NCI-H128 (cell line): ENCODE data around the gene TTC39C.

Source experiments
- DNase-seq: peaks from one replicate; lab custom pipeline; 2025; ENCODE audit not compliant: unreplicated experiment; lab: John Stamatoyannopoulos, UW

TTC39C gene

DNA sequence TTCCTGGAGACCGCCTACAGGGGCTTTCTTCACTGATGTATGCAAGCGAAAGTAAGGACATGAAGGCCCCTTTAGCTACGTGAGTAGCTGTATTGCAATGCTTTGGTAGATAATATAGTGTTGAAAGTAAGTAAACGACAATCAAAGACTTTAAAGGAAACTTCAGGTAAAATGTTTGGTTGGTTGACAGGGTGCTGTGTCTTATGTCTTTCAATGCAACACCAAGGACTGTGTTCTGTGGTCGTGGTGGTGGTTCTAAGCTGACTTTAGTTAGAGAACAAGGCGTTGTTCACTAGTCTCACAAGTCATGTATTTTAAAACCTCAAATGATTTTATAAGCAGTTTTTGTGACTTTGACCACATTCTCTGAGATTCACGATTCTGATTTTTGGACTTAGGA lies 66.3 kb downstream of the TTC39C start:
- DNase-seq = no peak

DNA sequence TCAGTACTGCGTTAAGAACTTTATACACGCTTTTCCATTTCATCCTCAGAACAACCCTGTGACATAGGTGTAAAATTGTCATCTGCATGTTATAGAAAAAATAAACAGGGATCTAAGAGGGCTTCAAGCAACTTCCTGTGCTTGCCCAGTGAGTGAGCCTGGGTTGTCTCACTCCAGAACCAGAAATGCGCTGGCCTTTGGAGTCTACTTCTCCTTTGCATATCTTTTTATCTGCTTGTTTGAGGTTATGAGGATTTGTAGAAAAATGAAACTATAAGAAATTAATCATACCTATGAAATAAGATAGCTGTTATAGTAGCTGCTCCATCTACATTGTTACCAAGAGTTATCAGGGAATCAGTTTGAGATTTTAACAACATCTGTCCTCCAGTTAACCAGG lies 69.0 kb downstream of the TTC39C start:
- no peak for DNase-seq

DNA sequence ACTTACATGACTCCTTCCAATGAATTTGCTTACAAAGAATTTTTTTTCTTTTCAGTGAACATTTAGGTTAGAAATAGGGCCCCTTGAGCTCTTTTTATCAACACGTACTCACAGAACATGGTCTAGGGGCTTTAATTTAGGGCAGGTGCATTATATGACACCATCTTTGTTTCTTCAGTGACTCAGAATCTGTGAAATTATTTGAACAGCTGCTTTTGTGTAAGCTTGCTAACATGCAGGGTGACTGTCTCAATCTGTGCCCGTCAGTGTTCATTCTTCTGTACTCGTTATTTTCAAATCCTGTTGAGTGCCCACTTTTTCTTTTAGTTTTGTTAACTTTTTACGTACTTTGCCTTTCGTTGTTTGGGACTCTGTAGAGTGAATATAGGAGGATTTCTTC lies 71.5 kb downstream of the TTC39C start:
- DNase-seq = no peak

GRCh38 chr18:24089076-24089475 lies 74.5 kb downstream of the TTC39C start:
- DNase-seq = no peak

- DNase-seq = no peak
Observed at GRCh38 chr18:24089515-24090337, 75.2 kb downstream of the TTC39C start.

DNA sequence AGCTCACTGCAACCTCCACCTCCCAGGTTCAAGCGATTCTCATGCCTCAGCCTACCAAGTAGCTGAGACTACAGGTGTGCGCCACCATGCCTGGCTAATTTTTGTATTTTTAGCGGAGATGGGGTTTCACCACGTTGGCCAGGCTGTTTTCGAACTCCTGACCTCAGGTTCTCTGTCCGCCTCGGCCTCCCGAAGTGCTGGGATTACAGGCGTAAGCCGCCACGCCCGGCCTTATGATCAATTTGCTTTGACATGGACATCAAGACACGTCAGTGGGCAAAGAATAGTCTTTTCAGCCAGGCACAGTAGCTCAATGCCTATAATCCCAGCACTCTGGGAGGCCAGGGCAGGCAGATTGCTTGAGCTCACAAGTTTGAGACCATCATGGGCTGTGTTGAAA lies 76.3 kb downstream of the TTC39C start:
- no peak for DNase-seq

- no peak for DNase-seq
Observed at GRCh38 chr18:24094561-24094960, 80.0 kb downstream of the TTC39C start.

GRCh38 chr18:24095976-24096375 lies 81.4 kb downstream of the TTC39C start:
- no peak for DNase-seq

GRCh38 chr18:24103320-24104021 lies 88.9 kb downstream of the TTC39C start:
- DNase-seq = no peak

GRCh38 chr18:24104486-24104885 lies 89.9 kb downstream of the TTC39C start:
- DNase-seq = no peak

DNA sequence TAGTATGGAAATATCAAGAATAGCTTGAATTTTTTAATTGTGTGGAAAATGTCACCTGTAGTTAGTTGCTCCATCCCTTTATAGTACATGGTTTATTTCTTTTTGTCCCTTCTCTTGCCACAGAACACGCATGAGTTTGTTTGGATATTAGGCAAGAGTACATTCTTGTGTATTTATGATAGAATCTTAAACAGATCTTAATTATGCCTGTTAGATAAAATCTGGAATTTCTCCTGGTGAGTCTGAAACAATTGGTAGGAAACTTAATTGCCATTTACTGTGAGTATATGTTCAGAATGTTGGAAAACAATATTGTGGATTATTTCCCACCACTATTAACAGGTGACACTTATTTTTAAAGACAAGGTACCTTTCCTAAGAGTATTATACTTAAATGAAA lies 94.1 kb downstream of the TTC39C start:
- no peak for DNase-seq

DNA sequence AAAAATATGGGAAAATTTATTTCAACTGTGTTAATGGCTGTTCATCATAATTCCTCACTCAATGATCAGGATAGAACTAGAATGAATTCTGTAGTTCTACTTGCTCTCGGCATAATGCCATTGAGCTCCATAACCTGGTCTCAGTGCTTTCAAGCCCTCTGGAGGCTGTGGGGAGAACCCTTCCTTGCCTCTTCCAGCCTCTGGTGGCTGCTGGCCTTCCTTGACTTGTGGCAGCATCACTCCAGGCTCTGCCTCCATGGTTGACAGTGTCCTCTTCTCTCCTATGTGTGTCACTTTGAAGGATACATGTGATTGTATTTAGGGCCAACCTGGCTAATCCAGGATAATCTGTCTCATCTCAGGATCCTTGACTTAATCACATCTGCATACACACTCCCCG lies 97.4 kb downstream of the TTC39C start:
- DNase-seq = no peak

- DNase-seq = no peak
Observed at GRCh38 chr18:24112464-24112863, 97.9 kb downstream of the TTC39C start.

DNA sequence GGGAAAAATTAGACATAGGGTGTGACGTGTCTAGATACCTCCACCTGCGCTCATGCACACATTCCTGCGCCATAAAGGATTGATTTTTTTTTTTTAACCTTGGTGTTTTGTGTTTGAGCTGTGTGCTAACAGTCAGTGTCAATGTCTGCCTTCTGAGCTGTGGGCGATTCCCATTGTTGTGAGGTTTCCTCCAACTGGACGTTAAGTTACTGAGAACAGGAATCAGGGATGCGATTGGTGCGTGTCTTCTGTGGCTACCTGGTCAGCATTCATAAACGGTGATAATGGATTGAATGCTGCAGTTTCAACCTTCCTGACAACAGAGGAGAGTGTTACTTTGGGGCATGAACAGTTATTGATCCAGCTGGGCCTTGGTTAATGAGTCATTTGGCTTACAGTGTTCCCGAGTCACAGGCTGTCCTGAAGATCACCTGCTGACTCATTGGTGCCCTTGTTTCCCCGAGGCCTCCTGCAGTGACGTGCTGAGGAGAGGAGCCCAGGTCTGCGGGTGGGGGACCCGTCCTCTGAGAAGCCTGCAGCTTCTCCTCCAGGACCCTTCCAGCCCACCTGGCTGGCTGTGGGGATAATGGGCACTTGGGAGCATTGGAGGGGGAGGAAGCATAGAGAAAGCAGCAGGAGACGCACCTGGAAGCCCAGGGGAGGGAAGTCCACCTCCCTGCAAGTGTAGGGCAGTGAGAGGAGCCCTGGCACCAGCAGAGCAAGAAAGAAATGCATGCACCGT lies 98.5 kb downstream of the TTC39C start:
- DNase-seq = no peak

- DNase-seq = no peak
Observed at GRCh38 chr18:24114924-24115549, 100.5 kb downstream of the TTC39C start.

- no peak for DNase-seq
Observed at GRCh38 chr18:24115628-24116027, 101.1 kb downstream of the TTC39C start.

DNA sequence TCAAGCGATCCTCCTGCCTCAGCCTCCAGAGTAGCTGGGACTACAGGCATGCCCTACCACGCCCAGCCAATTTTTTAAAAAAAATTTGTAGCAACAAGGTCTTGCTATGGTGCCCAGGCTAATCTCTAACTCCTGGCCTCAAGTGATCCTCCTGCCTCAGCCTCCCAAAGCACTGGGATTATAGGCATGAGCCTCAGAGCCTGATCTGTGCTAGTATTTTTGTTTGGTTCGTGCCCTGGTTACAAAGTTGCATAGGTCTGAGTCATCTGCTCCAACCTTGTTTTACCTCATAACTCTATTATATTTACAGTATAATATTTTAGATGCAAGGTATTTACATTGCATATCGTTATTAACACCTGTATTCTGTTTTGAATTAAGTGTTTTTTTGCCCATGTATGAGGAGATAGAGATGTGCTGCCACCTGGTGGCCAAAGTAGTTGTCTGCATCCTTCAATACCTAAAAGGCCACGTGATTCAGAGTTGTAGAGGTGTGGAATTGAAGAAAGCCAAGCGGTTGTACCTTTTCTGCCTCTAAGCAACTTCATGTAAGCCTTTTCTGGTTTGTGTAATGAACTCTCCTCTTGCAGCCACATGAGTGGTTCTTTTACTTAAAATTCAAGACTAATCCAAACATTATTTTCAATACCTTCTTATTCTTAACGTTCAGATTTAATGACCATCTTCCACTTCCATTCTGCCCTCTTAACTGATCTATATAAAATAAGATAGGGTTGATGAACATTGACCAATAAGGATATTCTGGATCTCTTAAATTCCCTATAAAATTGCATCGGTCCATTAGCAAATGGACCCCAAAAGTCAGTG lies 104.4 kb downstream of the TTC39C start:
- peak; percentile 71 for DNase-seq

- no peak for DNase-seq
Observed at GRCh38 chr18:24120676-24121075, 106.1 kb downstream of the TTC39C start.

GRCh38 chr18:24121625-24122024 lies 107.1 kb downstream of the TTC39C start:
- DNase-seq = no peak

DNA sequence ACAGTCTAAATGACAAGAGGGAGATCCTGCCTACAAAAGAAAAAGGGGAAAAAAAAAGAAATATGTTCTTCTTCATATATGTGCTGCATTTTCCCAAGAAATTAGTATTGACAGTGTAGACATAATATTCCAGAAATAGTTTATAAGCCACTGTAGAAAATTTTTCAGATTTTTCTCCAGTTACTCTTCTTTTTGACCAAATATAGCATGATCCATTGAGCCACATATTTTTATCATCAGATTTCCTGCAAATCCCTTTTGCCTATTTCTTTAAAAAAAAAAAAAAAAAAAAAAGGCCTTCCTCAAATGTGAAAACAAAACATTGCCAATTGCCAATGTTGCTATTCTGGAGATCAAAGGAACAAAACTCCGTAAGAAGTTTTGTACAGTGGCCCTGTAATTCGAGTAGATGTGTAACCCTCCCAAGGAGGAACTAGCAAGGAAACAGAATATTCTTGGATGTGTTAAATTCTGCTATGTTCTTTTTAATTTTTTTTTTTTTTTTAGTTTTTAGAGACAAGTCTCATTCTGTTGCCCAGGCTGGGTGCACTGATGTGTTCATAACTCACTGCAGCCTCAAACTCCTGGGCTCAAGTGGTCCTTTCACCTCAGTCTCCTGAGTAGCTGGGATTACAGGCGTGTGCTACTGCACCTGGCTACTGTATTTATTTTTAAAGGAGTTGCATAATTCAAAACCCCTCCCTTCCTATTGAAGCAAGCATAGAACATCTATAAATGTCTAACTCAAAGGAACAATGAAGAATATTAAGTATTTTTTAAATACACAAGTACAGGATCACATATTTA lies 111.8 kb downstream of the TTC39C start:
- no peak for DNase-seq
